GM21423 (cell line): ENCODE results near the gene DGUOK.
A peak's percentile ranks its signal among the peaks of the same experiment; 100 is the strongest.

Source experiments
- ATAC-seq: cut with Tn5 transposase; IDR thresholded peaks from one replicate; pipeline ENCODE4 v1.9.1; 2021; ENCODE audit warnings: mild to moderate bottlenecking, moderate library complexity; ENCODE audit not compliant: unreplicated experiment

The DGUOK gene

GRCh38 chr2:73946215-73946614, 19.5 kb downstream of the DGUOK start:
- ATAC-seq, result no peak

- ATAC-seq, result no peak
Measured at GRCh38 chr2:73946666-73947065, 20.0 kb downstream of the DGUOK start.

GRCh38 chr2:73947412-73948018, 20.8 kb downstream of the DGUOK start:
- no peak for ATAC-seq

GRCh38 chr2:73949802-73950201, 23.1 kb downstream of the DGUOK start:
- no peak for ATAC-seq

GRCh38 chr2:73952499-73953446, 26.1 kb downstream of the DGUOK start:
- no peak for ATAC-seq

GRCh38 chr2:73956218-73956865, 29.7 kb downstream of the DGUOK start:
- ATAC-seq, result no peak

- no peak for ATAC-seq
Measured at GRCh38 chr2:73961274-73961673, 34.6 kb downstream of the DGUOK start.

GRCh38 chr2:73961823-73962615, 35.3 kb downstream of the DGUOK start:
- no peak for ATAC-seq

GRCh38 chr2:73962798-73963197, 36.1 kb downstream of the DGUOK start:
- no peak for ATAC-seq

- peak; percentile 62 for ATAC-seq
Measured at GRCh38 chr2:73963385-73964120, 36.9 kb downstream of the DGUOK start.

GRCh38 chr2:73964223-73964622, 37.5 kb downstream of the DGUOK start:
- ATAC-seq, result peak; percentile 15

GRCh38 chr2:73965053-73965452, 38.4 kb downstream of the DGUOK start:
- ATAC-seq, result no peak

GRCh38 chr2:73968357-73968937, 41.8 kb downstream of the DGUOK start:
- no peak for ATAC-seq

- ATAC-seq, result no peak
Measured at GRCh38 chr2:73969356-73969755, 42.7 kb downstream of the DGUOK start.

GRCh38 chr2:73970141-73970803, 43.6 kb downstream of the DGUOK start:
- ATAC-seq, result no peak

- peak; percentile 75 for ATAC-seq
Measured at GRCh38 chr2:73970850-73971471, 44.3 kb downstream of the DGUOK start.

- no peak for ATAC-seq
Measured at GRCh38 chr2:73971722-73972121, 45.0 kb downstream of the DGUOK start.

GRCh38 chr2:73972846-73973245, 46.2 kb downstream of the DGUOK start:
- no peak for ATAC-seq

GRCh38 chr2:73975731-73976130, 49.1 kb downstream of the DGUOK start:
- ATAC-seq, result no peak
